ENCODE measurements around the gene SLITRK5. TPM values are rescaled to one million over a fixed set of nuclear protein-coding genes. Genes with fewer than 3 reads are reported as not detected.

SLITRK5 gene
- total RNA-seq (2014; rRNA removed; shearing (Covaris generic)): 0.14 and 0.43 TPM in 2 replicates

DNA sequence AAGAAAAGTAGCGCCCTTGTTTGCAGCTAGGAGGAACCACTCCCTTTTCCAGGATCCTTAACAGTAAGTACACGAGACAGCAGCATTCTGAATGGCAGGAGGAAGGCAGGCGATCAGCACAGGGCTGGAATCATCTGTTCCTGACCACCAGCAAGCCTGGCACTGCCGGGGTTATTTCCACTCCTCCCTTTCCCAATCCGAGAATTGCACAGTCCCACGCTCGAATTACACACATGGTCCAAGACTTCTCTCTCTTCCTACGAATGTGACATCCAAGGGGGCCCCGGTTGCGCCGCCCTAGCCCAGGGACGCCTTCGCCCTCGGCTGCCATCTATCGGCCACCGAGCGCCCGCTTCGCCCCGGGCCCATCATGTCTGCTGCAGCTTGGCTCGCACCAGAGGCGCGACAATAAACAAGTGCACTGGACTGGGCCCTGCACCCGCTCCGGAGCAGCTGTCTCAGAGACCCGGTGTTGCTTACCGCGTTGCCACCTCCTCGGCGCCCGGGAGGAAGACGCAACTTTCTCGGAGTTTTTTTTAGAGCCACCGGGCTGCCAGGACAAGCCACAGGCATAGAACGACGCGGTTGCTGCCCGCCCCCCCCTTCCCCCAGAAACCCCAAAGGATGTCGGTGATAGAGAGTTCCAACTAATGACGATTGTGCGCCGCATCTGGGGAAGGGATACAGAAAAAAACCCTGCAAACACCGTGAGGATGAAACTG is at the start of gene SLITRK5:
Gene SLITRK5, plus strand, starts transcription at position 341 of the 722 bp plus-strand sequence. CDS start 4,018 bp downstream, outside the sequence.
- peak; percentile 75 for DNase-seq (ENCODE audit: low spot score)

DNA sequence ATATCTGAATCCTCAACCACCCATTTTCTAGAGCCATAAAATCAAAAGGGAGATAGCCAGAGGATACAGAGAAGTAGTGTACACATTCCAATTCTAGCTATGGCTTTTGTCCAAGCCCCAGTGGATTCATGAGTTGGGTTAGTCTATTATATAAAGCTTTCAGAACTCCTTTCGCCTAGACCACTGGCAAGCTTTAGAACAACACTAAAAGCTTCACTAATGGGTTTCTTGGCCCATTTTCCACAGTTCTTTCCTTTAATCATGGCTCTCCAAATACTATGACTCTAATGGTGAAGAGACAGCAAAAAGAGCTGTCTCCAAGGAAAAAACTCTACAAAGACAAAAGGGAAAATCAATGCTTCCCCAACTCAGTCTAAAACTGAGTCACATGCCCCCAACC is 48.2 kb upstream of the SLITRK5 start:
- peak; percentile 3 for DNase-seq (ENCODE audit: low spot score)

DNA sequence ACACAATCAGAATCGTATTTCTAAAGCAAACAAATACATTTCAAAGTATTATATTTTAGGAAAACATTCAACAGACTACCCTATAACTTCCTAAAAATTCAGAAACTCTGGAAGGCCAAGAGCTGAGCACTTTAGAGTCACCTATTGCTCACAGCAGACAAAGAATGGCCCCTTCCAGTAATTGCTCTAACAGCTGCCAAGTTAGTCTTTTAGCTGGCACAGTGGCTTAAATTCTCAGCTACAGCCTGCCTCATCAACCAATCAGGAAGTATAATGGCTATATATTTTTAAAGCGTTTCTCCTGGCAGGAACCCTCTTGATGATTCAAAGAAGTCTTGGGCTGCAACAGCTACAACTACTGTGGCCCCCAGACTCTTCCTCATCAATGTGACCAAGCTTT is 14.9 kb upstream of the SLITRK5 start:
- peak; percentile 19 for DNase-seq (ENCODE audit: low spot score)

DNA sequence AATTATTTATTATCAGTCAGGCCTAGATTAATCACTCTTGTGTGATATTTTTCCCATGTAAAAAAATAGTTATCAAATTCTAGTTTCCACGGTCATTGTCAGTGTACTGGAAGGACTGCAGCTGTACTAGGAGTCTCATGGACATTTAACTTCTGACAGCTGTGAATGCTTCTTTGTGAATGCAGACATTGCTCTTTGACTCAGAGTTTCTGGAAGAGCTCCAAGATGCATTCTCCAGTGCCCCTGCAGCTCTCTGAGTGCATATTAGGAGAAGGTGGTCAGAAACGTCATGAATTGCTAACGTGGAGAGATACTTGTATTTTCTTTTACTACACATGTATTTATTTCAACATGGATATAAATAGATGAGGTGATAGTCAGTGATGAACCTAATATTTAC is 9.7 kb upstream of the SLITRK5 start:
- DNase-seq (ENCODE audit: low spot score): peak; percentile 33

DNA sequence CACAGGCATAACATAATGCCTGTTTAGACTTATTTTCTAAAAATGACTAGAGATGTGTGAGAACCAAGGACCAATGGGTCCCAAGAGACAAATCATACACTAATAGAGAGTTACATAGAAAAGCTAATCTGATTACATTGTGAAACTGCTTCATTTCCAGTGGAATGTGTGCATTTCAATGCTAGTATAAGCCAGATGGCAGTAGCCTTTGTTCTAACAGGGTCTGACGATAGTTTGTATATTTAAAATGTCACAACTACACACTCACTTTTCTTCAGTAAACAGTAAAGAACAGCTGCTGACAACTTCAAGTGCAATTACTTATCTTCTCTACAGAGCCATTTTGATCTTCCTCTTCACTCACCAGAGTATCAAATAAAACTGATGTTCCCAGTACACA is 4.3 kb upstream of the SLITRK5 start:
- no peak for DNase-seq (ENCODE audit: low spot score)

GRCh38 chr13:87667686-87668085 is 3.5 kb upstream of the SLITRK5 start:
- DNase-seq (ENCODE audit: low spot score): no peak

DNA sequence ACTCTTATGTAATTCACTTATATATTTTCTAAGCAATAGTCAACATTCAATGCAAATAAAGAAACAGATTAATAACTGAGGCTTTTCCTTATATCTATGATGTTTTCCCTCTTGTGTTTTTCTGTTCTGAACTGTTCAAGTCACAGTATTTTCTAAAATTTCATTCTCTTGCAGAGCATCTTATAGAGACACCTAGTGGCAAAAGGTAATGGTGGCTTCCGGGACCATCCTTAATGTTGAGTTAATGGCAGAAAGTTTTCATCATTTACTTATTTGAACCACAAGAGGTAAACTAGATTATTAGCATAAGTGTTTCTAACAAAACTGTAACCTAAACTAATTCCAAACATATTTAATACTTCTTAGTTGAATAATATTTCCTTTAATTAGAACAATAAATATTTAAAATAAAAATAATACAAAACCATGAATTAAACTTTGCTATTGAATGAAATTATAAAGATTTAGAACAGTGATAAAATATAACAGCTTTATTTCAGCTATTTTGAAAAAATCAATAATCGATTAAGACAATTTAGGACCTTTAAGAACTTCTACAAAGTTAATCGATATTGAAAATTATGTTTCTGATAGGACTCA is 1.7 kb upstream of the SLITRK5 start:
- DNase-seq (ENCODE audit: low spot score): peak; percentile 29

- no peak for DNase-seq (ENCODE audit: low spot score)
Measured at GRCh38 chr13:87671753-87672605, 808 bp downstream of the SLITRK5 start.

- DNase-seq (ENCODE audit: low spot score): no peak
Measured at GRCh38 chr13:87674247-87674738, 3.1 kb downstream of the SLITRK5 start.

DNA sequence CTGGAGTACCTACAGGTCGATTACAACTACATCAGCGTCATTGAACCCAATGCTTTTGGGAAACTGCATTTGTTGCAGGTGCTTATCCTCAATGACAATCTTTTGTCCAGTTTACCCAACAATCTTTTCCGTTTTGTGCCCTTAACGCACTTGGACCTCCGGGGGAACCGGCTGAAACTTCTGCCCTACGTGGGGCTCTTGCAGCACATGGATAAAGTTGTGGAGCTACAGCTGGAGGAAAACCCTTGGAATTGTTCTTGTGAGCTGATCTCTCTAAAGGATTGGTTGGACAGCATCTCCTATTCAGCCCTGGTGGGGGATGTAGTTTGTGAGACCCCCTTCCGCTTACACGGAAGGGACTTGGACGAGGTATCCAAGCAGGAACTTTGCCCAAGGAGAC is 4.7 kb downstream of the SLITRK5 start:
- no peak for DNase-seq (ENCODE audit: low spot score)

- no peak for DNase-seq (ENCODE audit: low spot score)
Measured at GRCh38 chr13:87676254-87677042, 5.3 kb downstream of the SLITRK5 start.

DNA sequence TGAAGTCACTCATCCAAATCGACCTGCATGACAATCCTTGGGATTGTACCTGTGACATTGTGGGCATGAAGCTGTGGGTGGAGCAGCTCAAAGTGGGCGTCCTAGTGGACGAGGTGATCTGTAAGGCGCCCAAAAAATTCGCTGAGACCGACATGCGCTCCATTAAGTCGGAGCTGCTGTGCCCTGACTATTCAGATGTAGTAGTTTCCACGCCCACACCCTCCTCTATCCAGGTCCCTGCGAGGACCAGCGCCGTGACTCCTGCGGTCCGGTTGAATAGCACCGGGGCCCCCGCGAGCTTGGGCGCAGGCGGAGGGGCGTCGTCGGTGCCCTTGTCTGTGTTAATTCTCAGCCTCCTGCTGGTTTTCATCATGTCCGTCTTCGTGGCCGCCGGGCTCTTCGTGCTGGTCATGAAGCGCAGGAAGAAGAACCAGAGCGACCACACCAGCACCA is 5.9 kb downstream of the SLITRK5 start:
- DNase-seq (ENCODE audit: low spot score): no peak

DNA sequence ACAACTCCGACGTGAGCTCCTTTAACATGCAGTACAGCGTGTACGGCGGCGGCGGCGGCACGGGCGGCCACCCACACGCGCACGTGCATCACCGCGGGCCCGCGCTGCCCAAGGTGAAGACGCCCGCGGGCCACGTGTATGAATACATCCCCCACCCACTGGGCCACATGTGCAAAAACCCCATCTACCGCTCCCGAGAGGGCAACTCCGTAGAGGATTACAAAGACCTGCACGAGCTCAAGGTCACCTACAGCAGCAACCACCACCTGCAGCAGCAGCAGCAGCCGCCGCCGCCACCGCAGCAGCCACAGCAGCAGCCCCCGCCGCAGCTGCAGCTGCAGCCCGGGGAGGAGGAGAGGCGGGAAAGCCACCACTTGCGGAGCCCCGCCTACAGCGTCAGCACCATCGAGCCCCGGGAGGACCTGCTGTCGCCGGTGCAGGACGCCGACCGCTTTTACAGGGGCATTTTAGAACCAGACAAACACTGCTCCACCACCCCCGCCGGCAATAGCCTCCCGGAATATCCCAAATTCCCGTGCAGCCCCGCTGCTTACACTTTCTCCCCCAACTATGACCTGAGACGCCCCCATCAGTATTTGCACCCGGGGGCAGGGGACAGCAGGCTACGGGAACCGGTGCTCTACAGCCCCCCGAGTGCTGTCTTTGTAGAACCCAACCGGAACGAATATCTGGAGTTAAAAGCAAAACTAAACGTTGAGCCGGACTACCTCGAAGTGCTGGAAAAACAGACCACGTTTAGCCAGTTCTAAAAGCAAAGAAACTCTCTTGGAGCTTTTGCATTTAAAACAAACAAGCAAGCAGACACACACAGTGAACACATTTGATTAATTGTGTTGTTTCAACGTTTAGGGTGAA is 6.6 kb downstream of the SLITRK5 start:
- DNase-seq (ENCODE audit: low spot score): no peak

DNA sequence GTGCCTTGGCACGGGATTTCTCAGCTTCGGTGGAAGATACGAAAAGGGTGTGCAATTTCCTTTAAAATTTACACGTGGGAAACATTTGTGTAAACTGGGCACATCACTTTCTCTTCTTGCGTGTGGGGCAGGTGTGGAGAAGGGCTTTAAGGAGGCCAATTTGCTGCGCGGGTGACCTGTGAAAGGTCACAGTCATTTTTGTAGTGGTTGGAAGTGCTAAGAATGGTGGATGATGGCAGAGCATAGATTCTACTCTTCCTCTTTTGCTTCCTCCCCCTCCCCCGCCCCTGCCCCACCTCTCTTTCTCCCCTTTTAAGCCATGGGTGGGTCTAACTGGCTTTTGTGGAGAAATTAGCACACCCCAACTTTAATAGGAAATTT is 7.2 kb downstream of the SLITRK5 start:
- DNase-seq (ENCODE audit: low spot score): no peak

- no peak for DNase-seq (ENCODE audit: low spot score)
Measured at GRCh38 chr13:87680298-87680697, 9.1 kb downstream of the SLITRK5 start.

DNA sequence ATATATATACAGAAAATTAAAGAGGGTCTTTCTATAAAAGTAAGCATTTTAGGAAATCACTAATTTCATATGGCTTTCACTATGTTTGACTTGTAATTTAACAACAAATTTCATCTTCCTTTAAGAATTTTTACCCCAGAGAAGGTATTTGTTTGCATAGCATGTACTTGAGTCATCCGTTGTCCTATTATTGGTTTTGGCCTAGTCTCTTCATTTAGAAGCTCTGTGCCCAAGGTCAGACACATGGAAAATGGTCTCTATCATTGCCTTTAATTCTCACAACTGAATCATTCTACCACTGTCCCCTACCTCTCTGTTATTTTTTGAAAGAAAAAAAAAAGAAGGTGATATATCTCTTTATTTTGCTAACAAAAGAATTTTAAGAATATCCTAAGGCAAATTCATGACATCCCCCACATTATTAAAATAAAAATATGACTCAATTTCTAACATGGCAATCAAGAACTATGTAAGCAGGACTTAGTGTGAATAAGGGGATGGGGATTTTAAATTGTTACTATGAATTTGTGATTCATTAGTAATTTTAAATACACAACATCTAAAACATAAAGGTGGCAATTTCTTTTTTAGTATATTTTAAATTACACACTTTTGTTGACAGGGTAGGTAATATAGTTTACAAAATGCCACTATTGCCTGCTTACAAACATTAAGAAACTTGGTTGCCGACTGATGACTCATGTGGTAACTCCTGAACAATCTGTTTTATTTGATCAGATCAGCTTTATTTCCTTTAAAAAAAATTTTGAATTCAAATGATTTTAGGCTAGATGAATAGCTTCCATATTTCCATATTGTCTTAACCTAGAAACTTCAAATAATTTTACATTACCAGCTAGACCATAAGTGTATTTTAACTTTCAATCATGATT is 13.9 kb downstream of the SLITRK5 start:
- no peak for DNase-seq (ENCODE audit: low spot score)

GRCh38 chr13:87696458-87696857 is 25.3 kb downstream of the SLITRK5 start:
- DNase-seq (ENCODE audit: low spot score): no peak

- DNase-seq (ENCODE audit: low spot score): no peak
Measured at GRCh38 chr13:87698268-87698667, 27.1 kb downstream of the SLITRK5 start.

- no peak for DNase-seq (ENCODE audit: low spot score)
Measured at GRCh38 chr13:87709947-87710346, 38.8 kb downstream of the SLITRK5 start.
